ENCODE measurements around the gene ZNF837. TPM values are rescaled to one million over a fixed set of nuclear protein-coding genes. Genes with fewer than 3 reads are reported as not detected.
A peak's percentile ranks its signal among the peaks of the same experiment; 100 is the strongest.

The ZNF837 gene
- total and polyA plus RNA-seq, 2 of the 13 experiments (the other 11 are each of a cell fraction or from before 2014, with no cell fraction given), result 0.29 to 1.3 TPM

DNA sequence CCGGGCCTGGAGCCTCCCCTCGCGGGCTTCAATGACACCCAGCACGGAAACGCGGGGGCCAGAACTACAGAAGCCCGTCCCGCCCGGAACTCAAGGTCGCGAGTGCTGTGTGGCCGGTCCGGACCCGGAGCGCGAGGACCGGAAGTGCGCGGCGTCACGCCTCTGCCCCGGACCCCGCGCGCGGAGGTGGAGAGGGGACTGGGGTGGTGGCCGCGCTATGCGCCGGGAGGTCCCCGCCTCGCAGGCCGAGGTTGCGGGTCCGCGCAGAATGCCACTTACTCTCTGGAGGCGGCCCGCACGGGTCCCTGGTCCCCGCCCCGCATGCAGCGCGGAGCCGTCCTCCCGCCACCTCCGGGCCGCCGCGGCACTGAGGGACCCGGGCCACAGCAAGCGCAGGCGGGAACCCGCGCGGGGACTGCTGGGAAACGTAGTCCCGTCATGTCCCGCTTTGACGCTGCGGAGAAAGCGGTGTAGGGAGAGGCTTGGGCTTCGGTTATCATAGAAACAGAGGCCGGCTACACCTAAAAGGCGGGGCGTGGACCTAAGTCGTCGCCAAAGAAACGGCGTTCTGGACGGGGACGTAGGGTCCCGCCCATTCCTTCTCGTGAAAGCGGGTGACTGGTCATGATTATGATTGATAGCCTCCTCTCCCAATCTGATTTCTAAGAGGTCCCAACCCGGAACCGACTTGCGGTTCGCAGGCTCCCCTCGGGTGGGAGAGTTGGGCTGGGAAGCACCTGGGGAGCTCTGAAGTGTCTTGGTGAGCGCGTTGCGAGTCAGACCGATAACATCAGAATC lies at the start of gene ZNF837 (continued):
- TF ChIP-seq GRHL1 (CRISPR knock-in tag; conservative IDR thresholded peaks at IDR 0.05) (no peak), IKZF4 (CRISPR knock-in tag; IDR thresholded peaks at IDR 0.05; ENCODE audit: borderline replicate concordance, low read depth, not compliant biosample characterization) (no peak), SCMH1 (CRISPR knock-in tag; IDR thresholded peaks at IDR 0.05; ENCODE audit: borderline replicate concordance) (no peak), RBM22 (optimal IDR thresholded peaks at IDR 0.05; ENCODE audit: low read length) (peak; percentile 91), IRF9 (CRISPR knock-in tag; IDR thresholded peaks at IDR 0.05; ENCODE audit: borderline replicate concordance) (0 out of 2 replicates have a peak, but pooled peaks have one; percentile 79), ZNF674 (CRISPR knock-in tag; IDR thresholded peaks at IDR 0.05; ENCODE audit: low read depth) (no peak), ZNF484 (CRISPR knock-in tag; IDR thresholded peaks at IDR 0.05; ENCODE audit: borderline replicate concordance, low read depth) (no peak), ZBTB14 (CRISPR knock-in tag; IDR thresholded peaks at IDR 0.05) (peak; percentile 68), MBNL3 (CRISPR knock-in tag; conservative IDR thresholded peaks at IDR 0.05) (no peak), ZNF335 (CRISPR knock-in tag; IDR thresholded peaks at IDR 0.05) (peak; percentile 94), SNAPC2 (CRISPR knock-in tag; IDR thresholded peaks at IDR 0.05) (no peak), ZNF564 (CRISPR knock-in tag; IDR thresholded peaks at IDR 0.05) (peak; percentile 89; the same call in 1 of the 2 replicates), SMC3 (IDR thresholded peaks at IDR 0.05; ENCODE audit: low read length) (peak; percentile 5; the same call in 1 of the 2 replicates)
- TF ChIP-seq, protein P1, sequence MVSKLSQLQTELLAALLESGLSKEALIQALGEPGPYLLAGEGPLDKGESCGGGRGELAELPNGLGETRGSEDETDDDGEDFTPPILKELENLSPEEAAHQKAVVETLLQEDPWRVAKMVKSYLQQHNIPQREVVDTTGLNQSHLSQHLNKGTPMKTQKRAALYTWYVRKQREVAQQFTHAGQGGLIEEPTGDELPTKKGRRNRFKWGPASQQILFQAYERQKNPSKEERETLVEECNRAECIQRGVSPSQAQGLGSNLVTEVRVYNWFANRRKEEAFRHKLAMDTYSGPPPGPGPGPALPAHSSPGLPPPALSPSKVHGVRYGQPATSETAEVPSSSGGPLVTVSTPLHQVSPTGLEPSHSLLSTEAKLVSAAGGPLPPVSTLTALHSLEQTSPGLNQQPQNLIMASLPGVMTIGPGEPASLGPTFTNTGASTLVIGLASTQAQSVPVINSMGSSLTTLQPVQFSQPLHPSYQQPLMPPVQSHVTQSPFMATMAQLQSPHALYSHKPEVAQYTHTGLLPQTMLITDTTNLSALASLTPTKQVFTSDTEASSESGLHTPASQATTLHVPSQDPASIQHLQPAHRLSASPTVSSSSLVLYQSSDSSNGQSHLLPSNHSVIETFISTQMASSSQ (IDR thresholded peaks at IDR 0.05; ENCODE audit: low read depth), result no peak
- TF ChIP-seq, protein P1 (CRISPR knock-in tag; IDR thresholded peaks at IDR 0.05; ENCODE audit: borderline replicate concordance), result peak; percentile 79; the same call in 1 of the 2 replicates
